ENCODE data around the gene ELK4.
A peak's percentile ranks its signal among the peaks of the same experiment; 100 is the strongest.

ELK4 gene

GRCh38 chr1:205661429-205662134 lies 29.8 kb upstream of the ELK4 start:
- CTCF ChIA-PET: interaction anchor here (0.5 to 12.4 kb wide), 10 partner anchors 19 to 375 kb away, joined by 3 to 472 read pairs (median 6); partner anchors contain the start of genes ELK4 and SLC45A3
- POLR2A ChIA-PET (ENCODE audit: low non-redundant PET): no interaction called here
- no peak overlapping the region for H3K27ac ChIP-seq
- DNase-seq (ENCODE audit: low spot score): no peak
- no peak for TF ChIP-seq CTCF (conservative IDR thresholded peaks at IDR 0.05; ENCODE audit: low read depth)

GRCh38 chr1:205660361-205660760 lies 28.6 kb upstream of the ELK4 start:
- ChIA-PET CTCF (interaction anchor here (0.6 to 12.4 kb wide), 10 partner anchors 9 to 790 kb away, joined by 3 to 472 read pairs (median 29); partner anchors contain the start of genes ELK4 and SLC45A3), POLR2A (ENCODE audit: low non-redundant PET) (no interaction called here)
- no peak for DNase-seq (ENCODE audit: low spot score)
- no peak for TF ChIP-seq CTCF (conservative IDR thresholded peaks at IDR 0.05; ENCODE audit: low read depth)
- H3K27ac ChIP-seq: no peak overlapping the region

GRCh38 chr1:205658943-205659581 lies 27.3 kb upstream of the ELK4 start:
- DNase-seq (ENCODE audit: low spot score): peak; percentile 91
- H3K27ac ChIP-seq: no peak overlapping the region
- TF ChIP-seq CTCF (conservative IDR thresholded peaks at IDR 0.05; ENCODE audit: low read depth): peak; percentile 88
- ChIA-PET POLR2A (ENCODE audit: low non-redundant PET) (interaction anchor here (1.4 to 2.1 kb wide), 2 partner anchors 50 to 67 kb away, joined by 4 to 29 read pairs; no protein-coding TSS in a partner anchor), CTCF (interaction anchor here (0.5 to 12.4 kb wide), 49 partner anchors 10 to 1075 kb away, joined by 3 to 472 read pairs (median 6); partner anchors contain the start of genes ELK4 and SLC45A3)

- no peak for DNase-seq (ENCODE audit: low spot score)
- POLR2A ChIA-PET (ENCODE audit: low non-redundant PET): interaction anchor here (0.7 kb wide), 1 partner anchor 219 kb away, joined by 3 read pairs; no protein-coding TSS in a partner anchor
- CTCF ChIA-PET: interaction anchor here (0.6 to 12.4 kb wide), 15 partner anchors 11 to 406 kb away, joined by 3 to 472 read pairs (median 4); partner anchors contain the start of gene ELK4
- no peak overlapping the region for H3K27ac ChIP-seq
- no peak for TF ChIP-seq CTCF (conservative IDR thresholded peaks at IDR 0.05; ENCODE audit: low read depth)
Observed at GRCh38 chr1:205656236-205656635, 24.4 kb upstream of the ELK4 start.

- no peak overlapping the region for H3K27ac ChIP-seq
- ChIA-PET CTCF (interaction anchor here (0.5 to 12.4 kb wide), 4 partner anchors 36 to 128 kb away, joined by 3 to 472 read pairs (median 4); no protein-coding TSS in a partner anchor), POLR2A (ENCODE audit: low non-redundant PET) (interaction anchor here (0.7 kb wide), 1 partner anchor 160 kb away, joined by 4 read pairs; the partner anchor contains the start of gene SLC41A1)
- TF ChIP-seq CTCF (conservative IDR thresholded peaks at IDR 0.05; ENCODE audit: low read depth): no peak
- DNase-seq (ENCODE audit: low spot score): no peak
Observed at GRCh38 chr1:205652984-205653383, 21.2 kb upstream of the ELK4 start.

- POLR2A ChIA-PET (ENCODE audit: low non-redundant PET): no interaction called here
- CTCF ChIA-PET: interaction anchor here (2.7 kb wide), 1 partner anchor 59 kb away, joined by 22 read pairs; no protein-coding TSS in a partner anchor
- no peak for TF ChIP-seq CTCF (conservative IDR thresholded peaks at IDR 0.05; ENCODE audit: low read depth)
- no peak for DNase-seq (ENCODE audit: low spot score)
- H3K27ac ChIP-seq: no peak overlapping the region
Observed at GRCh38 chr1:205650241-205650640, 18.4 kb upstream of the ELK4 start.
